ENCODE data around the gene TOP1.

The TOP1 gene

DNA sequence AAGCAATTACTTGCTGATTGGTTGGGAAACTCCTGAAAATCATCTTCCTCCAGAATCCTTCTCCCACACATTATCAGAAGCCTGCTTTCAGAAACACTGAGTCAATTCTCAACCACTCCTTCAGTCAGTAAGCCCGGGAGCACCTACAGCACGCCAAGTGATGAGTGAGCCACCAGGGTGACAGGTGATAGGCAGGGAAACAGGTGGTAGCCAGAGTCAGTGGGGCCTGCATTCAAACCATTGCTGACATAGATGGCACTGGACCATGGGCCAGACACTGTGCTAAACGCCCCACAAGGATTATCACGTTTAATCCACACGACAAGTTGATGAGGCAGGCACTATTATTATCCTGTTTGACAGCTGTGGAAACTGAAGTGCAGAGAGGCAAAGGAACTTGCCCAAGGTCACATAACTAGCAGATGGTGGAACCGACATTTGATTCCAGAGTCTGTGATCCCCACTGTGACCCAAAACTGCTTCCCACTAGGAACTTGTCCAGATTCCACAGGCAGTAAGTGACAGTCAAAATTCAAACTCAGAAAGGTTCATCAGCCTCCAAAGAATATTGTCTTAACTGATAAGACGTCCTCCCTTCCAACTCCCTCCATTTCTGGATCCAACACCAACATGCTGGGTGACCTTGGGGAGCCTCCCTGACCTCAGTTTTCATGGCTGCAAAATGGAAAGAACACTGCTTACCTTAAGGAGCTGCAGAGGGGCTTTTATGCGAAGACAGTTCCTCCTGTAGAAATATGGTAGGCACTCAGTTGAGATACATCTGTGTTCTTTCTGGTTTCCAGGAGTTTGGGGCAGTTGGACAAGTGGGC lies 23.9 kb upstream of the TOP1 start:
- peak; percentile 37 for DNase-seq

DNA sequence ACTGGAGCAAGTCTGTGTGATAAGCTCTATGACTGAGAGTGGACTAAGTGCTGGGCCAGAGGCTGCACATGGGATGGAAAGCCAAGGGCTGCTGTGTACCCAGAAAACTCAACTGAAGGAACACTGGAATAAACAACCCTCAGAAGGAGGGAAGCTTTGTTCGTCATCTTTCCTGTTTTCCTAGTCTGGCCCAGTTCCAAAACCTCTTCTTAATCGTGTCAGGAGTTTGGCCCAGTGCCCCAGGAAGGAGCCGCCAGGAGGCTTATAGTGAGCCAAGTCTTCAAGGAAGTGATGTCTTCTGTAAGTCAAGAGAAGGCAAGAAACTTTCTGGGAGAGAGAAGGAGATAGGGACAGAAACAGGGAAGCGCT lies 23.3 kb upstream of the TOP1 start:
- DNase-seq, result no peak

- no peak for DNase-seq
Observed at GRCh38 chr20:41006126-41006935, 22.3 kb upstream of the TOP1 start.

DNA sequence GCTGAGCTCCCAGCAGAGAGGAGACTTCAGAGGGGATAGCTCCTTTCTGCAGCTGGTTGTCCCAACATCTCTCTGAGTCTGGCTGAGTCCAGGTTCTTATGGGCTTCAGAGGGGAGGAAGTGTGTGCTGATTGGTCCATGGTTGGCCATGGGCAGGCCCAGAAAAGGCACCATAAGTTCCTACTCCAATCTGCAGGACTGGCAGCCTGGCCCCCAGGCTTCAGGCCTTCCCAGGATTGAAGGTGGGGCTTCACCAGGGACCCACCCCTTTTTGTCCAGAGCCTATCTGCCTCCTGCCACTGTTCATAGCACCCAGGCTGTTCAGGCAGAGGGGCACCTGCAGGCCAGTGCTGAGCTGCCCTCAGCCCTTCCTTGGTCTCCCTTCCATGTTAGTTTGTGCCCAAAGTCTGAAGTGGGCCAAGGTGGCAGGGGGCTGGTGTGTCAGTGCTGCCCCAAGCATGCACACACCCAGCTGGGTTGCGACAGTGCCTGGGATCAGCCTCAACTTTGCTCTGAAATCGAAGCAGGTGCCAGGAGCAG lies 21.6 kb upstream of the TOP1 start:
- DNase-seq, result no peak

DNA sequence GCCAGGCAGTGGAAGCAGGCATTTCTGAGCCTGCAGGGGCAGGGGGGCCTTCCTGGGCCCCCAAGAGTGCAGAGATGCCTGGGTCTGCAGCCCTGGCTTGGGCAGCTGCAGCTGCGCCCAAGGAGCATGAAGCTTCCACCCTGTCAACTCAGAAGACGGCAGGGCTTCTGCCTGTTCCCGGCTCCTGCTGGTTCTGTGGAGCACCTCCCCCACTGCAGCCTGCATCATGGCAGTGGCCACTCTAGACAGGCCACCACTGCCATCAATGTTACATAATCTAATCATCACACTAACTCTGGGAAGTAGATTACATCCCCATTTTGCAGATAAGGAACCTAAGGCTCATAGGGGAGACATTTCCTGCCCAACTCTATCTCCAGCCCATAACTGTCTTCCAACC lies 21.1 kb upstream of the TOP1 start:
- no peak for DNase-seq

DNA sequence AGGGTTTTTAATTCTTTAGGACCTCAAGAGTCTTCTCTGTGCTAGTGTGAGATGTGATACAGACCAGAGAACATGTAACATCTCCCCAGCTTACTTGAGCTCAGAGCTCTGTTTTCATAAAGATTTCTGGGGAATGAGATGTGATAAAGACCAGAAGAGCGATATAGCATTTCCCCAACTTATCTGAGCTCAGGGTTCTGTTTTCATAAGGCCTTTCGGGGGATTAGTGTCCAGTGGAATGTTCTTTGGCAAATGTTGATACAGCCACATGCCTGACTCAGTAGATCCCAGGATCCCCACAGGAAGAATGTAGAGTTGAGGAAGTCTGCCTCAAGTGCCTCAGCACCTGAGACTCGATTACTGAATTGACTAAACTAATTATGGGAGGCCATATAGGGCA lies 18.7 kb upstream of the TOP1 start:
- no peak for DNase-seq

DNA sequence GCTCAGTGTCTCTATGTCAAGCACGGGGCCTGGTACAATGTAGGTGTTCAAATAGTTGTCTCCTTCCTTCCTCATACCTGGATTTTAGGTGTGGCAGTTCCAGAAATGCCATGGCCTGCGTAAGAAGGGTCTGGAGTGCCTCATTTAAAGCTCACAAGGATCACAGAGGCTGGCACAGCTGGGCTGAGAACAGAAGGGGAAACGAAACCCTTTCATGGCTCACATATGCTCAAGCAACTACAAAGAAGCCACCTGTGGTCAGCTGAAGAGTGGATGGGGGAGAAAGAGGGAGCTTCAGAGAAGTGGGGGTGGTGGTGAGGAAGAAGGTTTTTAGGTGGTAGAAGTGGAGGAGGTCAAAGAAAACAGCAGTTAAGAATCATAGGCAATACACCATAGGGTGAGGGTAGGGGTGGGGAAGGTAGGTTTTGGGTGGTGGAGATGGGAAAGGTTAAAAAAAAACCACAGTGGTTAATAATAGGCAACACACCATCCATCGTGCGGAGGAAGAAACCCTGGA lies 17.0 kb upstream of the TOP1 start:
- DNase-seq, result no peak

- no peak for DNase-seq
Observed at GRCh38 chr20:41014561-41015088, 14.0 kb upstream of the TOP1 start.

GRCh38 chr20:41017448-41018042 lies 11.1 kb upstream of the TOP1 start:
- no peak for DNase-seq

DNA sequence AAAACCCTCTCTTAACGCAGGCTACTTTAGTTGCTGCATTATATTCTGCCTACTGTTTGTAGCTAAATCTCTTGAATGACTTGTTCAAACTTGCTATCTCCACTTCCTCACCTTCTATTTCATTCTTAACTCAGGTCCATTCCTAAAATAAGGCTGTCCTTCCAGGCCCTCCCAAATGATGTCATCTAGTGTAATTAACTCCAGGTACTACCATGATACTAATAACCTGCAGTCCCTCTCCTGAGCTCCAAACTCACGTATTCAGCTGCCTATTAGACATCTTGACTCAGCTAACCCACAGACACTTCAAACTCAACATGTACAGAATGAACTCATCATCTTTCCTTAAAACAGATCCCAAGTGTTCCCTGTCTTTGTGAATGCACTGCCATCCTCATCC lies 10.5 kb upstream of the TOP1 start:
- DNase-seq, result no peak

DNA sequence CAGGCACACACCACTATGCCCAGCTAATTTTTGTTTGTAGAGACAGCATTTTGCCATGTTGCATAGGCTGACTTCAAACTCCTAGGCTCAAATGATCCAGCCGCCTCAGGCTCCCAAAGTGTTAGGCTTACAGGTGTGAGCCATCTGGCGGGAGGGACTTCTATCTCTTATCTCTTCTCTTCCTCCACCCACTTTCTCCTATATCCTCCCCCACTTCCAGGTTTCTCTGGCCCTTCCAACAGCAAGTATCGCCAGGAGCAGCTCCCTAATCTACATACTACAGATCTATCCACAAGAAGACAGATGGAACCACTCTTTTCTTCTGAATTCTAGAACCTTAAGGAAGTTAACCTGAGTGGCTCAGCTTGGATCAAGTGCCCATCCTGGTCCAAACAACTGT lies 5.1 kb upstream of the TOP1 start:
- DNase-seq, result no peak

DNA sequence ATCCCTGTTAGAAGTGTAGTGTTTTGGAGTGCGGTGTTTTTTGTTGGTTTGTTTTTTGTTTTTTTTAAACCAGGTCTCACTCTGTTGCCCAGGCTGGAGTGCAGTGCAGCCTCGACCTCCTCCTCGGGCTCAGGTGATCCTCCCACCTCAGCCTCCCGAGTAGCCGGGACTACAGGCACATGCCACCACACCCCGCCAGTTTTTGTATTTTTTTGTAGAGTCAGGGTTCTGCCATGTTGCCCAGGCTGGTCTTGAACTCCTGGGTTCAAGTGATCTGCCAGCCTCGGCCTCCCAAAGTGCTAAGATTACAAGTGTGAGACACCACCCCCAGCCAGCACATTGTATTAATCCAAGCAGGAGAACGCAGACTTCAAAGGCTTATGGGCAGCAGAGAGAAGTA lies 1.3 kb upstream of the TOP1 start:
- DNase-seq, result no peak

DNA sequence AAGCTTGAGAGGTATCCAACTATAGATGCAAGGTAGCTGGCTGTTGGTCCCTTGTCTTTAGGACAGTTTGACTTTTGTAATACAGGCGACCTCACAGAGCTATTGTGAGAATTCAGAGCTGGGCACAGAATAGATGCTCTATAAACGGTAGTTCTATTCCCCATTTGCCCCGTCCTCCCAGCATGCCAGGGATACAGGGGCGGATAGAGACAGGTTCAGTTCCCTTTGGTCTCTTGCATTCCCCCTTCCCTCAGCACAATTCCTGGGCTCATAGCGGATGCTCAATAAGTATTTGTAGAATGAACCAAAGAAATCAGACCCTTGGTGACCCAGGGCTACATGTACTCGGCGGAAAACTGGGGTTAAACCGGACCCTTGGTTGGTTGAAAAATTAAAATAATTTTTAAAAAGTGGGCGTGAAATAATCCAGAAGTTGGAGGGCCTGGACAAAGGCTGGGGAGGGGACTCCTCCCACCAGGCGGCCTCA lies 707 bp upstream of the TOP1 start:
- no peak for DNase-seq

DNA sequence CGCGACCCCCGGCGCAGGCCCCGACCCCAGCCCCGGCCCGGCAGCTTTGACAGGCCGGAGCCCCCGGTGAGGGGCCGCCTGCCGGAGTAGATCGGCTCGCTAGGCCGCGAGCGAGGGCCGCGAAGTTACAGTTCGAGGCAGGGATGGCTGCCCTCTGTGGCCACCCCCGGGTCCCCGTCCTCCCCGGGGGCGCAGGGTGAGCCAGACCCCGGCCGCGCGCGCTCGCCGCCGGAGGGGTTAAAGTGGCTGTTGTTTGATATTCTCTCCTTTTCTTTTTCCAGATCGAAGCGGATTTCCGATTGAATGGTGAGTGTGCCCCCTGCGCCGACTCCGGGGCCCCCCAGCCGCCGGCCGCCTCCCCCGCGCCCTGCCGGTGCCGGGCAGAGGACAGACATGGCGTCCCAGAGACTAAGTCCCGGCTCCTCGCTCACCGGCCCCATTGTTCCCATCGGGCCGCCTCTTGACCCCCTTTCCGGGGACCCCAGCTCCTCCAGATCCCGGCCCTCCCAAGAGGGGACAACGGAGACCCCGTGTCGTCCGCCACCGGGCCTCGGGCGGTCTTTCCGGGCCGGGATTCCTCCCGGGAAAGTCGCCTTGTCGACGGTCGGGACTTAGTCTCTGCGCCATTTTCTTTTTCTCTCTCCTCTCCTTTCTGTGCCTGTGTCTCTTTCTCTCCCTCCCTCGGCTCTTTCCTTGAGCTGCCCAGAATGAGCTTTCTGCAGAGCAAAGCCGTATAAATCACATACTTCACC lies 704 bp downstream of the TOP1 start:
- DNase-seq, result peak; percentile 47

DNA sequence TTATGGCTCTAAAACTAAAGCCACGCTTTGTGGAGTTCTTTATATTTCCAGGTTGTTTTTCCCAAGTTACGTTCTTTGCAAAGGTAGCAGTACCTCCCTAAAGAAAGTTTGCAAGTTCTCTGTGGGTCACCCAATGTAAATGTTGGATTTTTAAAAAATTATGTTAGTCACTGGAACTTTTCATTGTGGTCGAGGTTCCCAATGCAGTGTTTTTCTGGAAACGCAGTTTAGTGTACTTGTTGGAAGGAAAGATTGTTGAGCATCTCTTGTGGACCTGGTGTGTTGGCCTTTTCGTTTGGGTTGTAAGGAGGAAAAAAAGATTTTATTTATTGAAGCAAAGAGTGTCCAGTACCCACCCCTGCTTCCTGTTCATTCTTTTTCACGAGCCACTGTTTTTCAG lies 1.4 kb downstream of the TOP1 start:
- DNase-seq, result no peak

DNA sequence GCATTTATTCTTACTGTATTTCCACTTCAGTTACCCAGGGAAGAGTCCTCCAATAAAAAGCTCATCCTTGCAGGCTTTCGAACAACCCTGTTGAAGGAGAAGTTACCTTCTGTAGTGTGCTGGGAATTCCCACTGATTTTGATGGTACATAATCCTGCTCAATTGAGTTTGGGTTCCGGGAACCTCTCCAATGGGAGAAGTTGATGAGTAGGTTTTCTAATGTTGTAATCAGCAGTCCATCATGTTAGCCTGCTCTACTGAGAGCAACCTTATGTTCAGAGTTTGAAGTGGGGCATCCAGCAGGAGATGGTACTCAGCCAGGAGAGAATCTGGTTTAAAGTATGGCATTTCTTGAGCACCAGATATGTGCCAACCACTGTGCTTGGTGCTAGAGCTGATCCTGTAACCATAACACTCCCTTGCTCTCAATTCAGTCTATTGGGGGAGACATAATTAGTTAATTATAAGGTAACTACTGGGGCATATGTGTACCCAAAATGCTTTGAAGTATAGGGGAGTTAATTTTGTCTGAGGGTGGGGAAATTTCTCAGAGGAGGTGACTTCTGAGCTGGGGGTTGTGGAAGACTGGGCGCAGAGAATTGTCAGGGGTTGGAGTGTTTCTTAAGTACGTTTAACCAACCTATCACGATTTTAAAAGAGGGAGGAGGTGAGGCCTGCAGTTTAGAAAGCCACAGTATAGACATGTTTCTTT lies 2.1 kb downstream of the TOP1 start:
- no peak for DNase-seq

GRCh38 chr20:41031243-41031619 lies 2.6 kb downstream of the TOP1 start:
- no peak for DNase-seq

- no peak for DNase-seq
Observed at GRCh38 chr20:41032271-41032670, 3.6 kb downstream of the TOP1 start.

GRCh38 chr20:41034239-41034638 lies 5.6 kb downstream of the TOP1 start:
- DNase-seq, result no peak

DNA sequence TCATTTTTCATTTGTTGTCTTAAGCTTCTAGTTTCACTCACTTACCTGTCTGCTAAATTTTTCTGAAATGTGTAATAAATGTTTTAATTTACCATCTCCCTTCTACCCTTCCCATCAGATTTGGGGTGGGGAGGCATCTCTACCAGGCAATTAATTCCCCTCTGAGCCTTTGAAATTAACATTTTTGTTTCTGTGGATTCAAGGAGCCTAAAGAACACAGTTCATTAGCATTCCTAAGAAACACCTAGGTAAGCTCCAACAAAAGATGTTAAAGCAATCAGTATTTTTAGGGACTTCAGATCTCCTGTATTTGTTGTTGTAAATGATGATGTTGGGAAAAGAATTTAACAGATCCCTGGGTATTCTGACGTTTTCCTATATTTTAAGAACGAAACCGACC lies 6.6 kb downstream of the TOP1 start:
- no peak for DNase-seq

DNA sequence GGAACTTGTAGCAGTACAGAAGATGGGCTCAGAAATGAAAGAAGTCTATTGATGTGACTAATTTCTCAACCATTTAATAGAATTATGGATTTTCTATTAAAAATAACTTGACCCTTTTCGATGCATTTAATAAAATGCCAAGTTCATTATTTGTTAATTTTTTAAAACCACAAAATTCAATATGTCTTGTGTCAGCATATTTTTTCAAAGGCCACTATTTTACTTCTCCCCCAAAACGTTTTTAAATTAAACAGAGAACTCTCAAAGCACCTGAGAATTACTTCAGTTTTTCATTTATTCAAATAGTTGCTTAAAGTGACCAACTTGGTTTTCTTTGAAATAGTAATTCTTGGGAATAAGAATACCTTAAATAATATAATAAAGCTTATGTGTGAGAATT lies 8.6 kb downstream of the TOP1 start:
- DNase-seq, result no peak
